ENCODE measurements around the gene CEP152. TPM values are rescaled to one million over a fixed set of nuclear protein-coding genes. Genes with fewer than 3 reads are reported as not detected.
"Not testable (repeated sequence)": the region's sequence is repeated elsewhere in the genome, so short reads cannot be mapped to it uniquely, and the experiment has no call there.

The CEP152 gene
- total RNA-seq, 2 experiments from 2014 or later: 23.2 to 23.9 TPM

DNA sequence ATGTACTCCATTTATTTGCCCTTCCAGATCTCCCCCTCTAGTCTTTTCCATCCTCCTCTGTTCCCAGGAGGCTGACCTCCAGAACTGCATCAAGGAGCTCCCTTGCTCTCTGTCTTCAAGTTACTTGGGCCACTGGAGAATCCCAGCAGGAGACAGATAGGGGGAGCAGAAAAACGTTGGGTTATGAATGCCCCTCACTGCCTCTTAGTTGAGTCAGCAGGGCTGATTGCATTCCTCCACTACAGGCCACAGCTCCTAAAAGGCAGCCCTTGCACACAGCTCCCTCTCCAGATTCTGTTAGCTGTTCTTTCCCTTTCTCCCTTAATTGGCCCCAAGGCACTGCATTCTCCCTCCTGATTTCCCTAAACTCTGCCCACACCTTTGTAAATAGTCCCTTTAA is 12.4 kb upstream of the CEP152 start:
- ChIA-PET CTCF (interaction anchor here (0.9 kb wide), 1 partner anchor 12 kb away, joined by 3 read pairs; the partner anchor contains the start of gene CEP152), POLR2A (no interaction called here)

DNA sequence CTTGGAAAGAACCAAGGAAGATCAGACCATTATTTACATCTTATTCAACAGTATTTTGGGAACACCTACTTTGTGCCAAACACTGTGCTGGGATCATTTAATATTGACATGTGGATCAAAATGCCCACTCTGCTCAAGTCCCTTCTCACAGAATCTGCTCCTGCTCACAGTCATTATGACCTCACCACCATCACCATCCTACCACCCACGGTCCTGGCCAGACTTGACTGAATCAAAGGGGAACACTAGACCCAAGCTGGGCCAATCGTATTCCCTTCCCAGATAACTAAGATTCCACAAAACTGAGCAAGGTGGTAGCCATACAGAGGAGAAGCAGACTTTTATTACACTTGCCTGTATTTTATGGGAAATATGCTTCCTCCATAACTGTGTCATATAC is 3.4 kb upstream of the CEP152 start:
- CTCF ChIA-PET: no interaction called here
- POLR2A ChIA-PET: interaction anchor here (0.5 kb wide), 1 partner anchor 483 kb away, joined by 3 read pairs; no protein-coding TSS in a partner anchor

GRCh38 chr15:48811325-48811958 is 573 bp upstream of the CEP152 start:
- POLR2A ChIA-PET: interaction anchor here (0.6 to 1.7 kb wide), 6 partner anchors 66 to 841 kb away, joined by 3 to 10 read pairs (median 3); partner anchors contain the start of genes COPS2 and EID1
- CTCF ChIA-PET: interaction anchor here (0.9 to 1.1 kb wide), 3 partner anchors 9 to 334 kb away, joined by 3 to 4 read pairs (median 4); no protein-coding TSS in a partner anchor

- ChIA-PET CTCF (no interaction called here), POLR2A (no interaction called here)
Measured at GRCh38 chr15:48806151-48806550, 4.7 kb downstream of the CEP152 start.

GRCh38 chr15:48805591-48805990 is 5.3 kb downstream of the CEP152 start:
- CTCF ChIA-PET: no interaction called here
- POLR2A ChIA-PET: no interaction called here

DNA sequence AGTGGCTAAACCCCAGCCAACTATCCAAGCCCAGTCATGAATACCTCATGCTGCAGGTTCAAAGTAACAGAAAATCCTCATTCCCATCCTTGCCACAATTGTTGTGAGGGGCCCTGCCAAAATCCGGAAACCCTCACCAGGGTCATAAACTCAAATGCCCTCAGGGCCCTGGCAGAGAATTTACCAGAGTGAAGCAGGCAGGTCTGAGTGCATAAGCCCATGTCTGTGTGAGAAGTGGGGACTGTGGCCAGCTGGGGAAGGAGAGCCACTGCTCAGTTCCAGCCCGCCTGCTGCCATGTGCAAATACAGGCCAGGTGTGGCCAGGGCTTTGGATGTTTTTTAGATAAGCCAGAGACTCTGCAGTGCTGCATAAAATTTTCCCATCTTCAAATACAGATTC is 7.0 kb downstream of the CEP152 start:
- ChIA-PET POLR2A (no interaction called here), CTCF (no interaction called here)

- CTCF ChIA-PET: interaction anchor here (1.7 kb wide), 1 partner anchor 8 kb away, joined by 4 read pairs; the partner anchor contains the start of gene CEP152
Measured at GRCh38 chr15:48802867-48803266, 8.0 kb downstream of the CEP152 start.

GRCh38 chr15:48802257-48802656 is 8.6 kb downstream of the CEP152 start:
- POLR2A ChIA-PET: no interaction called here
- CTCF ChIA-PET: interaction anchor here (0.6 to 1.7 kb wide), 2 partner anchors 9 to 329 kb away, joined by 3 to 4 read pairs; partner anchors contain the start of gene CEP152

More at GRCh38 chr15:48802867-48803266, 8.0 kb downstream of the CEP152 start:
- POLR2A ChIA-PET: no interaction called here

GRCh38 chr15:48800811-48801455 is 9.9 kb downstream of the CEP152 start:
- ChIA-PET POLR2A (no interaction called here), CTCF (interaction anchor here (1.7 kb wide), 1 partner anchor 10 kb away, joined by 4 read pairs; the partner anchor contains the start of gene CEP152)

- CTCF ChIA-PET: no interaction called here
- POLR2A ChIA-PET: no interaction called here
Measured at GRCh38 chr15:48800245-48800644, 10.6 kb downstream of the CEP152 start.

- ChIA-PET POLR2A (no interaction called here), CTCF (no interaction called here)
Measured at GRCh38 chr15:48798319-48798718, 12.6 kb downstream of the CEP152 start.

DNA sequence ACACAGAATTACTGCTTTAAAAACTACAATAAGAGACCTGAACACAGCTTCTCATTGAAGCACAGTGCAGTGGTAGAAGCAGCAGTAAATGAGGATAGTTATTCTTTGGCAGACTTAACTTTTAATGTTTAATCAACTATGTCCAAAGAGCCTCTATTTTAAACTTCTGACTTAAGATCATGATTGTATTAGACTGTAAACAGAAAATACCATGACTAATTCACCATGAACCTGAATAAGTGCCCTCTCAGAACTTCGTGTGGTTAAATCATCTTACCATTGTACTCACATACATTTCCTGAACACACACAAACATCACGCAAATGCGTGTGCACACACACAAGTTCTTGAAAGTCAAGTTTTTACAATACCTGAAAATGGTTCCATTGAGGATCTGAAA is 13.9 kb downstream of the CEP152 start:
- ChIA-PET POLR2A (no interaction called here), CTCF (no interaction called here)

DNA sequence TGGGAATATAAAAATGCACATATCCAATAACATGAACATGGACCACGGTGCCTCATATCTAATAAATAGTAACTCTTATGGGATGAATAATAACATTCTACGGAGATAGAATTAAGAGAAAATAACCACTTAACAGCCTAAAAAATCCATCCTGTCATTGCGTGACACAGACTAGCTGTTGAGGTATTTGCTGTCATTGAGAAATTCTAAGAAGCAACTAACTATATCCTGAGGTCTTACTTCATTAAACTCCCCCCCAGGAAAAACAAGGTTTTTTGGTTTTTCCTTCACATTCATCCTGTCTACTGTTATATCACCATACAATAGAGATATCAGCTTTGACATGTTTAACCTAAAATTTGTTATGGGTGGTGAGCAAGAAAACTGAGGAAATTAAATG is 14.3 kb downstream of the CEP152 start:
- POLR2A ChIA-PET: no interaction called here
- CTCF ChIA-PET: no interaction called here

DNA sequence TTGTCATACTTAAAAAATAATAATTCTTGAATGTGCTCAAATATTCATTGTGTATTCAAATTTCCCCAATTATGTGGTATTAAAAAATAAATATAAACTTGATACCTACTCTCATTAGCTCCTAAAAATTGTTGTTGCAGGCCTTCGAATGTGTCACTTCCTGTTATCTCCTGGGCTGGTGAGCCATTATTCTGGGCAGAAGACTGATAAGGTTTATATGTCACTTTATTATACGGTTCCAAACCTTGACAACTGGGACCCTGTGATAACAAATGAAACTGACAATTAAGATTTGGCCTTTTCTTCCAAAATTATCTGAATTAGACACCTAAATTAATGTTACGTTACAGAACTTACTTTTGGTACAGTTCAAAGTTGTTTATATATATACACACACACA is 15.0 kb downstream of the CEP152 start:
- CTCF ChIA-PET: no interaction called here
- POLR2A ChIA-PET: no interaction called here

DNA sequence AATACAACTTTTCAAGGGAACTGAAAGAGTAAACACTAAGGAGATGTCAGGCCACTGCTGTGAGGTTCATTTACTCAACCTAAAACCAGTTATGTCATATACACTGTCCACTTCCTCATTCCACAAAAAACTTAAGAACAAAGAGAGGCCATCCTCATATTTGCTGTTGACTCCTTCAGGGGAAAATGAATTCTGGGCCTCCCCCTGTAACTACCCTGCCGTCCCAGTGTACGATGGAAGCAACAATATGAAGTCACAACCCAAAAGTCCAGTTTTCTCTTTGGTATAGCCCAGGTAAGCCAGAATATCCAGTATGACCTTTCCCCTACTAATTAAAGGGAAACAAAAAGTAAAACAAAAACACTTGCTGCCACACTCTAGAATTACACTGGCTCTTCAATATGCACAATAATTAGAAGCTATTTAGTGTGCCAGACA is 16.2 kb downstream of the CEP152 start:
- ChIA-PET CTCF (no interaction called here), POLR2A (no interaction called here)

DNA sequence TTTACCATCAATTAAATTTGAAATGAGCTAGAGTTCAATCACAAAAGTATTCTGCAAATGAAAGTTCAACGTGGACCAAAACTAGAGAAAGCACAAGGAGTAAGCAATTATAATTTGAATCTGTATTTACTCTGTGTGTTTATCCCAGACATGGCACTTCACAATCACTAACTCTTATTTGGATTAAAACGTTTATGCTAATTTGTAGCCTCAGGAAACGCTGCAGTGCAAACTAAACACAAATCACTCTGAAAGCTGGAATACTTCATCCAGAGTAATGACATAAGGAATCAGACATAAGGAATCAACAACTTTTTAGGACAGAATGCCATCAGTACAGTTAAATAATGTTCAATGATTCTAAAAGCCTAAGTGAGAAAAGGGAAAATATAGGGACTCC is 18.5 kb downstream of the CEP152 start:
- POLR2A ChIA-PET: no interaction called here

DNA sequence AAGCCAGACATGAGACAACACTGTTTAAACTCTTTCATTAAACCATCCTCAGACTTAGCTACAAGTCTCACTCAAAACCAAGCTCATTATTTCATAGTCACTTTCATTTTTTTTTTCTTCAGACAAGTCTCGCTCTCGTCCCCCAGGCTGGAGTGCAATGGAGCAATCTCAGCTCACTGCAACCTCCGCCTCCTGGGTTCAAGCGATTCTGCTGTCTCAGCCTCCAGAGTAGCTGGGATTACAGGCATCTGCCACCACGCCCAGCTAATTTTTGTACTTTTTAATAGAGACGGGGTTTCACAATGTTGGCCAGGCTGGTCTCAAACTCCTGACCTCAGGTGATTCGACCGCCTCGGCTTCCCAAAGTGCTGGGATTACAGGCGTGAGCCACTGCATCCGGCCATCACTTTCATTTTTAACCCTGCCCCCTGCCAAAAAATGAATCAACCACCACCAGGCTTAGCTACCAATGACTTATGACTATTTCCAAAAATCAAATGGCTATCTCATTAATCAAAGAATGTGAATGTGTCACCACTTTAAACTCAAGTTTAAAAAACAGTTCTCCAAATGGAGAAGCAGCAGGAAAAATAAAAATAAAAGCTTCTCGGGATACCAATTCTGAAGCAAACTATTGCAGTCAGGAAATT is 20.3 kb downstream of the CEP152 start:
- CTCF ChIA-PET, POLR2A ChIA-PET: not testable (repeated sequence)

More for the DNA sequence above, 18.5 kb downstream of the CEP152 start:
- CTCF ChIA-PET: no interaction called here

- CTCF ChIA-PET: no interaction called here
- POLR2A ChIA-PET: no interaction called here
Measured at GRCh38 chr15:48785712-48786111, 25.2 kb downstream of the CEP152 start.

- CTCF ChIA-PET: no interaction called here
Measured at GRCh38 chr15:48785195-48785594, 25.7 kb downstream of the CEP152 start.

DNA sequence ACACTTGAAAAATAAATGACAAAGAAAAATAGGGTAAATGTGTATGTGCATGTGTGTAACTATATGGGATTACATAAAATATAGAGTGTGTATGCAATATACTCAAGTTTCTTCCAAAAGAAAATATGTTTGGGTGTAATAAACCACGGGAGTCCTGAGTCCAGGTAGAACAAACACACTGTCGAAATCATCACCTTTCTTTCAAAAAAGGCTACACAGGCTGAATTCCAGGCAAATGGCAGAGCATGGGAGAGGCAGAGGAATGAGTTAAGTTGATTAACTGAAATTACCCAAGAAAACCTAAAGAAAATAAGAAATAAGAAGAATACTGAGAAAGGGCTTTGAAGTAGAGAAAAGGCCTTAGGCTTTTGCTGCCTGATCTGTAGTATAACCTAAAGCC is 26.1 kb downstream of the CEP152 start:
- POLR2A ChIA-PET: no interaction called here

More at GRCh38 chr15:48785195-48785594, 25.7 kb downstream of the CEP152 start:
- POLR2A ChIA-PET: no interaction called here

DNA sequence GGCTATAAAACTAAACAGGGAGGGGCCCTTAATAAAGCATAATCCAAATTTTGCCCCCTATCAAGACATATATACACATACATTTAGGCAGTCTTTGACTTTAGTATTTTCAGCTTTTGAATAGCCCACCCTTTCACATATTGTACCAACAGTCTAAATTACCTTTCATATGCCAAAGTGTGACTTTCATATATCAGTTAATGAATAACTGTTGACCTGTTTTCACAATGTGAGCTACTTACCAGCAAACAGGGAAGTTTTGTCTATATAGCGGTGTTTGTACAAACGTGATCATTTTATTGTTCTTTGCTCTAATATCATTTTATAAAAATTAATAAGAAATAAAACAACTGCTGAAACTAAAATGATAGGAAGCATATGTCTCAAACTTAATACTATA is 28.0 kb downstream of the CEP152 start:
- POLR2A ChIA-PET: no interaction called here
- CTCF ChIA-PET: no interaction called here

More for the DNA sequence above, 26.1 kb downstream of the CEP152 start:
- CTCF ChIA-PET: no interaction called here

Data from activated CD8-positive, alpha-beta memory T cell treated with anti-CD3 and anti-CD28 coated beads for 36 hours (primary cell).